GM18951 (cell line): ENCODE data around the gene UBE2Z.

Source experiments
- POLR2A ChIP-seq: IDR thresholded peaks from 4 replicates; pipeline ENCODE4 v1.6.1; 2011; ENCODE audit warnings: mild to moderate bottlenecking; ENCODE audit not compliant: insufficient read length, insufficient read depth; ENCODE audit errors: extremely low read depth
- in situ Hi-C: fragments of 300-500 bp; cut with MboI; formaldehyde crosslinking; loops from one replicate; pipeline ENCODE4 v1.12.0; 2022; ENCODE audit warnings: low sequenced_read_pairs, mixed read lengths, inconsistent platforms; ENCODE audit not compliant: unreplicated experiment

The UBE2Z gene

DNA sequence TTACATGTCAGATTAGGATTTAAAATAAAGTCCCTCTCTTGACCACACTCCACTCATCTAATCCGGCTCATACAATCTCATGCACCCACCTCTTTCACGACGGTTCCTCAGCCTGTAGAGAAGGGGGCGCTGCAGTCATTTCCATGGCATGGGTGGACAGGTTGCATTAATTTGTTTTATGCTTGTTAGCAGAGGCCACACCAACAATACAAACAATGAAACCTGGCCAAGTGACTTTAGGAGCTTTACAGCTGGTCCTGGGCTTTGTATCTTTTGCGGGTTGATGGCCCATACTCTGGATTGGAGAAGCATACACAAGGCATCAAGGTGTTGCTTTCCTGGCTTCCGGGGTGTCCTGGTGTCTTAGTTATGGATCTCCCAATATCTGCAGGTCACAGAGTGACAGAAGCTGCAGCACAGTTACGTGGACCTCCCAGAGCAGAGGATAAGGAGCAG lies 46.1 kb downstream of the UBE2Z start:
- TF ChIP-seq POLR2A = no peak
- in situ Hi-C loops = no loop called here

DNA sequence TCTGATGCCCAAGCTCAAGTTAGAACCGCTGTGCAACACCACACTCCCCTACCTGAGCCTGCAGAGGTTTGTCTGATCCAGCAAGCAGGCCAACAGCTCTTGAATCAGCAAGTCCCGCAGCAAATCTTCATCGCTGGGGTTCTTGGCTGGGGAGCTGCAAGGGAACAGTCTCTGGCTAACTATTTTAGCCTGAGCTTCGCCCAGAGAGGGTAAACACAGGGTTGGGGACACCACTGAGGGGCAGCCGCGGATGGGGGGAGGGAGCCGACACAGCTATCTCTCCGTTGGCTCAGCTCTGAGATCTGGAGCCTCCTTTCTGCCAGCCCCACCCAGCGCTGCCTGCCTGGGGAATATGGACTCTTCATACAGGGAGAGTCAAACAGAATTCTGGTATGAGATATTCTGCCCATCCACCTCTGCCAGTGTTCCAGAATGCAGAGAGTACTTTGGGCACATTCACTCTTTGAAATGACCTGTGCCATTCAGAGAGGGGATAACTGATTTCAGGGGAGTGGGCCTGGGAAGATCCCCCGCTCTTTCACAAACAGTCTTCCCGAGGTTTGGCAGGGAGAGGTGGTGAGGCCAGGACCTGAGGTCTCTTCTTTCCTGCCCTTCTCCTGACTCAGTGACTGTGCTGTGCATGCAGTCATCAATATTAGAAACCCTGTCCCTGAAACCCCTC lies 52.8 kb downstream of the UBE2Z start:
- in situ Hi-C loops = no loop called here
- no peak for TF ChIP-seq POLR2A

DNA sequence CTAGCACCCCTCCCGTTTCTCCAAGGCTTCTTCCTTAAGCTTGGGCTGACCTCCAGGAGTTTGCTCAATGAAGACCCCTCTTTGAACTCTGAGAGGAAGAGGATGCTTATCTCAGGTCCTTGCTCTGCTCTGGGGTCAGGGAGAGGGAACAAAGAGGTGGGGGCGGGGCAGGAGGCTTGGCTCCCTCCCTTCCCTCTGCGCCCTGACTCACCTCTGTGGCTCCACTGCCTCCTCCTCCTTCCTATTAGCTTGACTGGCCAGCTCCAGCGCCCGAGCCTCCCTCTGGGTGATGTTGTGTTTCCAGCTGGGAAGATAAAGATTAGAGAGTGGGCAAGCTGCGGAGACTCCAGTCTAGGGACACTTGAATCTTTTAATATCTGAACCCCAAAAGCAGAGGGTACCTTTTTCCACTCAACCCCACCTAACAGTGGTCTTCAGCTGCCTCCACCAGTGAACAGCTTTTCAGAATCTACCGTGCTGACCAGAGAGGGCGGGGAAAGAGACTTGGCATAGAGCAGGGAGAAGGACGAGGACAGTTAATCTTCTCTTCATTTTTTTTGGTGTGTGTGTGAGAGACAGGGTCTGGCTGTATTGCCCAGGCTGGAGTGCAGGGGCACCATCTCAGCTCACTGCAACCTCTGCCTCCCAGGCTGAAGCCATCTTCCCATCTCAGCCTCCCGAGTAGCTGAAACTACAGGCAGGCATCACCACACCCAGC lies 53.5 kb downstream of the UBE2Z start:
- no peak for TF ChIP-seq POLR2A
- in situ Hi-C loops = no loop called here

DNA sequence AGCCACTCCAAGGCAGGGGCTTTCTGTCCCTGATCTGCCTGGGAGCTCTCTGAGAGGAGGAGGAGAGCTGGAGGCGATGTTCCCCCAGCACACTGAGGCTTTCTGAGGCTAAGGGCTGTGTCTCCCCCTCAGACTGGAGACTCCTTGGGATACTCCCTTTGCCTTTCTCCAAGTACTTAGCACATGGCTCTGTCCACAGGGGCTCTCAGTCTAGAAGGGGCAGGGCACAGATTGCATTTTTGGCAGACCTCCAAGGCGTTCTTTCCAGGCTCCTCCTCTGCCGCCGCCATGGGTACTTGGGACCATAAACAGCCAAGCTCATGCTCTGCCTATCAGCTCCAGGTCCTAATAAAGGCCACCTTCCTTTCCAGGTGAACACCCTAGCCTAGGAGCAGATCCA lies 62.0 kb downstream of the UBE2Z start:
- in situ Hi-C loops = no loop called here
- no peak for TF ChIP-seq POLR2A

DNA sequence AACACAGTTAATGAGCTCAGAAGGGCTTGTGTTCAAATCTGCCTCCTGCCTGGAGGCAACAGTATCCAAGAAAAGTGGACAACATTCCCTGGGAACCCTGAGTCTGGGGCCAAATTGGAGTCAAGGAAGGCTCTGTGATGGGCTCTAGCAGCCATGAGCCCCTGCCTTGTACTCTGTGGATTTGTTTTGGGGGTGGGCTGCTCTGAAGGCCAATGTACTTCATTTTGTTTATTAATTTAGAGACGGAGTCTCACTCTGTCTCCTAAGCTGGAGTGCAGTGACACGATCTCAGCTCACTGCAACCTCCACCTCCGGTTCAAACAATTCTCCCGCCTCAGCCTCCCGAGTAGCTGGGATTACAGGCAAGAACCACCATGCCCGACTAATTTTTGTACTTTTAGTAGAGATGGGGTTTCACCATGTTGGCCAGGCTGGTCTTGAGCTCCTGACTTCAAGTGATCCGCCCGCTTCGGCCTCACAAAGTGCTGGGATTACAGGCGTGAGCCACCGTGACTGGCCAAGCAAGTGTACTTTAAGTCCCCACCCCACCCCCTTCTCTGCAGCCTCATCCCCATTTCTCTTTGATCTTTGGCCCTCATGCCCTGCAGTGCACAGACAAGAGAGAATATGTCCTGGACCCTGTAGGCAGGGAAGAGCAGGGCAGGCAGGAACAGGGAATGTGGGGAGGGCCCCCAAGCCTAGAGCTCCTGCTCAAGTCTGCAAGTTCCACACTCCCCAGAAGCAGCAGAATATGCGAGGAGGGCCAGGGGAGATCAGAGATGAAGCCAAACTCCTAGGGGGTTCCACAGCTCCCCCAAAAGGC lies 62.9 kb downstream of the UBE2Z start:
- in situ Hi-C loops = no loop called here
- TF ChIP-seq POLR2A = no peak

- no peak for TF ChIP-seq POLR2A
- in situ Hi-C loops = no loop called here
Observed at GRCh38 chr17:48972749-48973097, 64.5 kb downstream of the UBE2Z start.

DNA sequence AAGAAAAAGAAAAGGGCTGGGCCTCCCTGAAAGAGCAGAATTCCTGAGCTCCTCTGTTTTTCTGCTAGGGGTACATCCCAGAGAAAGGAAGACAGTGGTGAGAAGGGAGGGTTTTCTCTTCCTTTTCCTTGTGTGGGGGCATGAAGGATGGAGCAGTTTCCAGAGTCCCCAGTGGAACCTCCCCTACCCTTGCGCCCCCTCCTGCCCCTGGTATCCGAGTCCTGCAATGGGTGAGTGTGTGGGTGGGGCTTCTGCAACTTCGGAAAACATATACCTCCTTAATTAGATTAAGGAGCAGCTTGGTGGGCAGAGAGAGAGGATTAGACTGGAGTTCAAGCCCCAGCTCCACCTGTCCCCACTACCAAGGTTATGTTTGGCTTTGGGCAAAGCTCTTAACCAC lies 65.6 kb downstream of the UBE2Z start:
- in situ Hi-C loops = no loop called here
- no peak for TF ChIP-seq POLR2A
